Hepatic stellate cell (primary cell): Measurements from ENCODE around the gene SUPT5H.
A peak's percentile ranks its signal among the peaks of the same experiment; 100 is the strongest.

Experiments used
- DNase-seq: peaks from one replicate; pipeline ENCODE4 v3.0.0; 2011; ENCODE audit warnings: low spot score

The SUPT5H gene

GRCh38 chr19:39409208-39410016 lies 36.0 kb upstream of the SUPT5H start:
- DNase-seq = peak; percentile 85

GRCh38 chr19:39410017-39410830 lies 35.2 kb upstream of the SUPT5H start:
- DNase-seq = peak; percentile 69

DNA sequence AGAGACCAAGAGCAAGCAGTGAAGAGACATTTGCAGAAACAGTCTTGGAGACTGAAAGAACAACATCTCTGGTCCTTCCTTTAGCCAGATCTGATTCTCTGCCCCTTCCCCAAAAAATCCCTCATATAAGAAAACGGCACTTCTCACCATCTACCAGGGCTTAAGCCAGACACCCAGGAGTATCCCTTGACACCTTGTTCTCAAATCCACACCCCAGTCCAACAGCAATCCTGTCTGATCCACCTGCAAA lies 34.6 kb upstream of the SUPT5H start:
- DNase-seq = no peak

- no peak for DNase-seq
These were observed 34.1 kb upstream of the SUPT5H start for GRCh38 chr19:39411081-39411831.

- peak; percentile 86 for DNase-seq
These were observed 33.6 kb upstream of the SUPT5H start for GRCh38 chr19:39411832-39412099.

- DNase-seq = peak; percentile 96
These were observed 33.1 kb upstream of the SUPT5H start, which contains the start of gene PLEKHG2 for GRCh38 chr19:39412100-39412866. TSS of gene PLEKHG2 (plus strand) at chr19:39412669. CDS start at chr19:39414087, 1,418 bp downstream.

DNA sequence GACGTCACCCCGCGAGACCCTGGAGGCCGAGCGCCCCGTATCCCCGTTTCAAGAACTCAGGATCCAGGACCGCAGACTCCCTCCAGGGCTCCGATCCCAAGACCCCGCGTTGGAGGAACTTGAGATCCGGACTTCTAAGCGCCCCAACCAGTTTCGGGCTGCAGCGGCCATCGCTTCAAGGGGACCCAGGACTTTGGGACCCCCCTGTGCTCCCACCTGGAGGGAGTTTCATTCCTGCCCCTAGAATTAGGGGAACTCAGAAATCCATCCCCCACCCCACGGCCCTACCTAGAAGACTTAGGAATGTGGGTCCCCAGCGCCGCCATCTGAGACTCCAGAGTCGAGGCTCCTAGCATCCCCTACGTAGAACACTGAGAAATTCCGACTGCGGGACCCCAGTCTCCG lies 32.5 kb upstream of the SUPT5H start:
- DNase-seq = no peak

- peak; percentile 80 for DNase-seq
These were observed 32.0 kb upstream of the SUPT5H start for GRCh38 chr19:39413272-39413910.

GRCh38 chr19:39413911-39414608 lies 31.3 kb upstream of the SUPT5H start:
- DNase-seq = peak; percentile 59

DNA sequence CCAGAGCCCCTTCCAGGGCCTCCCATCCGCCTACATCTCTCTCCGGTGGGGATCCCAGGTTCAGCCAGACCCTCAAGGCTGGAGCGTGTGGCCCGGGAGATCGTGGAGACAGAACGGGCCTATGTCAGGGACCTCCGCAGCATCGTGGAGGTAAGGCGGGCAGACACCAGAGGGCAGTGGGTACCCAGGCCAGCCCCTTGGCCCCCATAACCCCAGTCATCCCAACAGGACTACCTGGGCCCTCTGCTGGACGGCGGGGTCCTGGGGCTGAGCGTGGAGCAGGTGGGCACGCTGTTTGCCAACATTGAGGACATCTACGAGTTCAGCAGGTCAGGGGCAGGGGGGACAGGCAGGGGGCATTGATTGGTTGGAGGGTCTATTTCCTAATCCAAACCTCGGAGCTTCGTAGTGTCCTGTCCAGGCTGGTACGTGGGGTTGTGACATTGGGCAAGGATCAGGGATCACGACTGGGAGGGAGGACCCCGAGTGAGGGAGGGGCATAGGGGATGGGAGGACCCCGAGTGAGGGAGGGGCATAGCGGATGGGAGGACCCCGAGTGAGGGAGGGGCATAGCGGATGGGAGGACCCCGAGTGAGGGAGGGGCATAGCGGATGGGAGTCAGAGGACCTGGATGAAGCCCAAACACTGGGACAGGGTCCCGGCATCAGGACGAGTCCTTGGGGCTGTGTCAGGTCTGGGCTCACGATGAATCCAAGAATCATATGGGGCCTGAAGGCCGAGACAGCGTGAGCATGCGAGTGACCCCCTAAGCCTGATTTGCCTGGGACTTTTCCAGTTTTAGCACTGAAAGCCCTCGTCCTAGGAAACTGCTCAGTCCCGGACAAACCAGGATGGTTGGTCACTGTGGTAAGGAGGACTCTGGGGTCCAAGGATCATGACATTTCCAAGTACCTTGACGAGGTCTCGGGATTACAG lies 30.0 kb upstream of the SUPT5H start:
- no peak for DNase-seq

DNA sequence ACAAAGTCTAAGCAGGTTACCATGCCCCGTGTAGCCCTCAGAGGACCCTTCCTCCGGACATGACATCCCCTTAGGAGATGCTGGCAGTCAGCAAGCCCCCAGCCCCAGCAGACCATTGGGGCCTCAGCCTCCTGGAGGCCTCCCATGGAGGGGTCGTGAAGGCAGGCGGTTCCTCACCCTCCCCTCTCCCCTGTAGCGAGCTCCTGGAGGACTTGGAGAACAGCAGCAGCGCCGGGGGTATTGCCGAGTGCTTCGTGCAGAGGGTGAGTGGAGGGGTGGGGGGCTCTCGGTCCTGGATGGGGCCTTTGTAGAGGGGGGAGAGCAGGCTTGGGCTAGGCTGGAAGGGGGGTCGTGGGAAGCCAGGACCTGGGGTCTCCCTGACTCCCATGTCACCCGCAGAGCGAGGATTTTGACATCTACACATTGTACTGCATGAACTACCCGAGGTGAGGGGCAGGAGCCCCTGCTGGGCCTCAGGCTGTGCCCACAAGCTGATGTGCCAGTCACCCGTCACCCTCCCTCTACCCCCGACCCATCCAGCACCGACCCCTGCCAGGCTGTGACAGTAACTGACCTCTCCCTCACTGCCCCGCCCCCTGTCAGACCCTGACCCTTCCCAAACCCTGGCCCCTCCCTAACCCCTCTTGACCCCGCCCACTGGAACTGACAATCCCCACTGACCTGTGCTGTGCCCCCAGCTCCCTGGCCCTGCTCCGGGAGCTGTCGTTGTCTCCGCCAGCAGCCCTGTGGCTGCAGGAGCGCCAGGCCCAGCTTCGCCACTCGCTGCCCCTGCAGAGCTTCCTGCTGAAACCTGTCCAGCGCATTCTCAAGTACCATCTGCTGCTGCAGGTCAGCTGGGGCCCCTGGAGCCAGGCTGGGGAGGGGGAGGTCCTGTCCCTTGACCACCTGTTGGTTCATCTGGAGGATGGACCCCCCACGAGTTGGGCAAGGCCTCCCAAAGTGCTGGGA lies 28.9 kb upstream of the SUPT5H start:
- no peak for DNase-seq

GRCh38 chr19:39417463-39418181 lies 27.8 kb upstream of the SUPT5H start:
- DNase-seq = no peak

DNA sequence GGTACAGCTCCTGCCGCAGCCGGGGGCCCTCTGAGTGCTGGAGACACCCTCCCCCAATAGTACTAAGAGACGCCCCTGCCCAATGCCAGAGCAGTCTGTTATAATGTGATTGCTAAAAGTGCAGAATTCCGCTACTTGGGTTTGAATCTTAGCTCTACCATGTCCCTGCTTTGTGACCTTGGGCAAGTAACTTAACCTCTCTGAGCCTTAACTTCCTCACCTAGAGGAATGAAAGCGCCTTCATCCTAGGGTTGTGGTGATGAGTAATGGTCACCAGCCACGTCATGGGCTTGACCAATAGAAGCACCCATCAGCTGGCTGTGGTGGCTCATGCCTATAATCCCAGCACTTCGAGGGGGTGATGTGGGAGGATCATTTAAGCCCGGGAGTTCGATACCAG lies 26.4 kb upstream of the SUPT5H start:
- no peak for DNase-seq

GRCh38 chr19:39420769-39421168 lies 24.6 kb upstream of the SUPT5H start:
- DNase-seq = no peak

GRCh38 chr19:39422020-39422419 lies 23.4 kb upstream of the SUPT5H start:
- DNase-seq = no peak

- DNase-seq = no peak
These were observed 21.9 kb upstream of the SUPT5H start for GRCh38 chr19:39423258-39424086.

DNA sequence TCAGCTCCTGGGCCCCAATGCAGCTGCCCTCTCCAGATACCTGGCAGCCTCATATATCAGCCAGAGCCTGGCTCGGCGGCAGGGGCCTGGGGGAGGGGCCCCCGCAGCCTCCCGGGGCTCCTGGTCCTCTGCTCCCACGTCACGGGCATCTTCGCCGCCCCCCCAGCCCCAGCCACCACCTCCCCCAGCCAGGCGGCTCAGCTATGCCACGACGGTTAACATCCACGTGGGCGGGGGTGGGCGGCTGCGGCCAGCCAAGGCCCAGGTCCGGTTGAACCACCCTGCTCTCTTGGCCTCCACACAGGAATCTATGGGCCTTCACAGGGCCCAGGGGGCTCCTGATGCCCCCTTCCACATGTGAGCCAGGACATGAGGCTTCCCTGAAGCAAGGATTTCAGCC lies 20.4 kb upstream of the SUPT5H start:
- DNase-seq = no peak
